Neural progenitor cell (in vitro differentiated cells): Measurements from ENCODE around the gene MT2A. TPM values are rescaled to one million over a fixed set of nuclear protein-coding genes. Genes with fewer than 3 reads are reported as not detected.

Experiments
- DNase-seq: peaks from one replicate; pipeline ENCODE4 v3.0.0-alpha.2; 2016; ENCODE audit warnings: low spot score
- H2AFZ ChIP-seq: fragments of 200-600 bp; sonication (generic); replicated peaks from 2 replicates; pipeline ENCODE4 v1.6.1; 2016; ENCODE audit warnings: antibody characterized with exemption
- H3F3A ChIP-seq: fragments of 200-600 bp; sonication (generic); 2 replicates; pipeline ENCODE4 v1.6.1; 2016; ENCODE audit warnings: antibody characterized with exemption, low read depth
- H3K27ac ChIP-seq: fragments of 200-600 bp; sonication (generic); 2 replicates; pipeline ENCODE4 v1.5.1; 2016; ENCODE audit warnings: mild to moderate bottlenecking
- H3K27me3 ChIP-seq: fragments of 200-600 bp; sonication (generic); 2 replicates; pipeline ENCODE4 v1.6.1; 2016; ENCODE audit warnings: mild to moderate bottlenecking, moderate library complexity
- H3K36me3 ChIP-seq: fragments of 200-600 bp; sonication (generic); 2 replicates; pipeline ENCODE4 v1.5.1; 2016
- H3K4me1 ChIP-seq: fragments of 200-600 bp; sonication (generic); 2 replicates; pipeline ENCODE4 v1.6.1; 2016; ENCODE audit warnings: mixed run types
- H3K4me2 ChIP-seq: fragments of 200-600 bp; sonication (generic); 2 replicates; pipeline ENCODE4 v1.6.1; 2016
- H3K4me3 ChIP-seq: fragments of 200-600 bp; sonication (generic); 2 replicates; pipeline ENCODE4 v1.5.1; 2016
- H3K79me2 ChIP-seq: fragments of 200-600 bp; sonication (generic); 2 replicates; pipeline ENCODE4 v1.6.1; 2016; ENCODE audit warnings: low read depth
- H3K9ac ChIP-seq: fragments of 200-600 bp; sonication (generic); 2 replicates; pipeline ENCODE4 v1.6.1; 2016
- H3K9me3 ChIP-seq: fragments of 200-600 bp; sonication (generic); 2 replicates; pipeline ENCODE4 v1.5.1; 2016; ENCODE audit warnings: low read depth
- H4K20me1 ChIP-seq: fragments of 200-600 bp; sonication (generic); 2 replicates; pipeline ENCODE4 v1.6.1; 2016; ENCODE audit warnings: low read depth
- H3K27ac Mint-ChIP-seq: 3 replicates; pipeline ENCODE4 v1.8.0; 2021; ENCODE audit warnings: mixed read lengths
- H3K27me3 Mint-ChIP-seq: 2 replicates; pipeline ENCODE4 v1.8.0; 2022; ENCODE audit warnings: low read depth, mild to moderate bottlenecking, inconsistent platforms, moderate library complexity, mixed read lengths; ENCODE audit not compliant: insufficient read depth
- H3K36me3 Mint-ChIP-seq: 3 replicates; pipeline ENCODE4 v1.8.0; 2021; ENCODE audit warnings: mixed read lengths
- H3K4me1 Mint-ChIP-seq: 3 replicates; pipeline ENCODE4 v1.8.0; 2021; ENCODE audit warnings: mixed read lengths
- H3K4me3 Mint-ChIP-seq: 3 replicates; pipeline ENCODE4 v1.8.0; 2021; ENCODE audit warnings: mild to moderate bottlenecking, moderate library complexity, mixed read lengths
- H3K9me3 Mint-ChIP-seq: 3 replicates; pipeline ENCODE4 v1.8.0; 2020; ENCODE audit warnings: mixed read lengths
- EZH2 ChIP-seq: fragments of 200-600 bp; sonication (generic); IDR thresholded peaks from 2 replicates; pipeline ENCODE4 v1.6.1; 2017; ENCODE audit warnings: antibody characterized with exemption, mild to moderate bottlenecking, moderate library complexity
- EZH2phosphoT487 ChIP-seq: fragments of 200-600 bp; sonication (generic); IDR thresholded peaks from 2 replicates; pipeline ENCODE4 v1.6.1; 2017; ENCODE audit warnings: antibody characterized with exemption
- total RNA-seq: library from RNA; depleted of rRNA; stranded (reverse); fragments of >200 nt; gene quantifications from 2 replicates; pipeline ENCODE4 v1.2.3, GENCODE V29; 2015; ENCODE audit warnings: low replicate concordance
- TF ChIP-seq, protein P1 (sequence below): fragments of 200-600 bp; sonication (generic); IDR thresholded peaks from 2 replicates; pipeline ENCODE4 v1.5.1; 2017; ENCODE audit warnings: antibody characterized with exemption, mild to moderate bottlenecking

The MT2A gene
- total RNA-seq, 1 donor from 2014 or later: not detected

DNA sequence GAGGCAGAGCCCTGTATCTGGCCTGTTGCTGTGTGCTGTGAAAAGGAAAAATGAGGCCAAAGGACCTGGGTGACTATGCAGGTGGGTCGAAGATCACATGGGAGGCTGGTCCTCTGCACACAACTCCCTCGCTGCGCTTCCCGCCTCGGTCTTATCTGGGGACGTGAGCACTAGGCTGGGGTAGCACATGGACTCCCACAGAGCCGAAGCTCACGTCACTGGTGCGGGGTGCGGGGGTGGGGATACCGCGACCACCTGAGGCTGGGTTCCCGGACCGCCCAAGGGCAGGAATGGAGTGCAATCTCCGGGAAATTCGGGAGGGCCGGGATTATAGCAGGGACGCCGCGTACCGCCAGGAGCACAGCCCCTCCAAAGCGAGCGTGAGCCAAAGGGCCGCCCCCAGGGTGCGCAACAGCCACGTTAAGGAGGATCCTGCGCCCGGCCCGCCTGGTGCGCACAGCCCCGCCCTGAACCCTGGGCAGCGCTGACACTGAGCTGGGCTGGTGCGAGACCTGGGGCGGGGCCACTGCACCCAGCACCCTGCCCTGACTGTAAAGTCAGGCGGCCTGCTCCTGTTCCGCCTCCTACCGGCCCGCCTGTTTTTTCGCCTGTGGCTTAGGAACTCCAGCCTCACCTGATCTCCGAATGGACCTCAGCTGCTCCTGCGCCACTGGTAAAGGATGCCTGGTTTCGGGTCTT lies 34.8 kb downstream of the MT2A start:
- H3F3A ChIP-seq: no peaks in the 10 kb centered on the region
- peak overlapping the region; percentile 33 for H3K4me3 ChIP-seq
- TF ChIP-seq, protein P1, sequence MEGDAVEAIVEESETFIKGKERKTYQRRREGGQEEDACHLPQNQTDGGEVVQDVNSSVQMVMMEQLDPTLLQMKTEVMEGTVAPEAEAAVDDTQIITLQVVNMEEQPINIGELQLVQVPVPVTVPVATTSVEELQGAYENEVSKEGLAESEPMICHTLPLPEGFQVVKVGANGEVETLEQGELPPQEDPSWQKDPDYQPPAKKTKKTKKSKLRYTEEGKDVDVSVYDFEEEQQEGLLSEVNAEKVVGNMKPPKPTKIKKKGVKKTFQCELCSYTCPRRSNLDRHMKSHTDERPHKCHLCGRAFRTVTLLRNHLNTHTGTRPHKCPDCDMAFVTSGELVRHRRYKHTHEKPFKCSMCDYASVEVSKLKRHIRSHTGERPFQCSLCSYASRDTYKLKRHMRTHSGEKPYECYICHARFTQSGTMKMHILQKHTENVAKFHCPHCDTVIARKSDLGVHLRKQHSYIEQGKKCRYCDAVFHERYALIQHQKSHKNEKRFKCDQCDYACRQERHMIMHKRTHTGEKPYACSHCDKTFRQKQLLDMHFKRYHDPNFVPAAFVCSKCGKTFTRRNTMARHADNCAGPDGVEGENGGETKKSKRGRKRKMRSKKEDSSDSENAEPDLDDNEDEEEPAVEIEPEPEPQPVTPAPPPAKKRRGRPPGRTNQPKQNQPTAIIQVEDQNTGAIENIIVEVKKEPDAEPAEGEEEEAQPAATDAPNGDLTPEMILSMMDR: peak; percentile 37
- TF ChIP-seq EZH2phosphoT487 (peak; percentile 83), EZH2 (peak; percentile 92)
- H3K36me3 ChIP-seq: no peaks in the 10 kb centered on the region
- H3K27me3 ChIP-seq: peaks cover 100% of the 10 kb centered on the region
- peaks cover 35% of the 10 kb centered on the region for H4K20me1 ChIP-seq
- H2AFZ ChIP-seq: no peak overlapping the region
- H3K4me2 ChIP-seq: peak overlapping the region; percentile 68
- no peaks in the 10 kb centered on the region for H3K36me3 Mint-ChIP-seq
- peak; percentile 59 for DNase-seq
- no peak overlapping the region for H3K9ac ChIP-seq
- no peaks in the 10 kb centered on the region for H3K79me2 ChIP-seq
- no peaks in the 10 kb centered on the region for H3K9me3 Mint-ChIP-seq
- H3K4me1 ChIP-seq: no peaks in the 10 kb centered on the region
- no peaks in the 10 kb centered on the region for H3K9me3 ChIP-seq
- H3K27ac ChIP-seq: no peak overlapping the region
- no peak overlapping the region for H3K4me3 Mint-ChIP-seq
- H3K27me3 Mint-ChIP-seq: peaks cover 90% of the 10 kb centered on the region
- H3K4me1 Mint-ChIP-seq: peaks cover 8% of the 10 kb centered on the region
- no peak overlapping the region for H3K27ac Mint-ChIP-seq

DNA sequence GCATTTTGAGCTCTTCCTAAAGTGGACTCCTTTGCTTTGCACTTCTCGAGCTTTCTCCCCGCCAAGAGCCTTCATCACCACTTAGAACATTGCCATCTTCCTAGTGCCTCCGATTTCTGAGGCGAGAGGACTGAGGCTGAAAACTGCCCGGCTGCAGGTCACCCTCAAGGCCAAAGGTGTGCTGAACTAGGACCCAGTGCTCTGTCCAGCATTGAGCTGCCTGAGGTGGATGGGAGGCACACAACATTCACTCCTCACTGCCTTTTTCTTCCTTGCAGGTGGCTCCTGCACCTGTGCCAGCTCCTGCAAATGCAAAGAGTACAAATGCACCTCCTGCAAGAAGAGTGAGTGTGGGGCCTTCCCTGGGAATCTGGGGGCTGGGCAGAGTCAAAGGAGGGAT lies 35.4 kb downstream of the MT2A start:
- TF ChIP-seq, protein P1: no peak
- TF ChIP-seq EZH2 (no peak), EZH2phosphoT487 (no peak)
- Histone ChIP-seq H3K27ac (no peak overlapping the region), H3K4me2 (peak overlapping the region; percentile 68), H3K79me2 (no peaks in the 10 kb centered on the region), H4K20me1 (peaks cover 37% of the 10 kb centered on the region), H2AFZ (no peak overlapping the region), H3K9me3 (no peaks in the 10 kb centered on the region), H3K27me3 (peaks cover 100% of the 10 kb centered on the region), H3K4me3 (no peak overlapping the region), H3K9ac (no peak overlapping the region), H3F3A (no peaks in the 10 kb centered on the region), H3K4me1 (no peaks in the 10 kb centered on the region), H3K36me3 (no peaks in the 10 kb centered on the region)
- no peak overlapping the region for H3K4me3 Mint-ChIP-seq
- no peaks in the 10 kb centered on the region for H3K36me3 Mint-ChIP-seq
- no peak overlapping the region for H3K27ac Mint-ChIP-seq
- peaks cover 90% of the 10 kb centered on the region for H3K27me3 Mint-ChIP-seq
- DNase-seq: no peak
- no peaks in the 10 kb centered on the region for H3K9me3 Mint-ChIP-seq
- peaks cover 5% of the 10 kb centered on the region for H3K4me1 Mint-ChIP-seq

DNA sequence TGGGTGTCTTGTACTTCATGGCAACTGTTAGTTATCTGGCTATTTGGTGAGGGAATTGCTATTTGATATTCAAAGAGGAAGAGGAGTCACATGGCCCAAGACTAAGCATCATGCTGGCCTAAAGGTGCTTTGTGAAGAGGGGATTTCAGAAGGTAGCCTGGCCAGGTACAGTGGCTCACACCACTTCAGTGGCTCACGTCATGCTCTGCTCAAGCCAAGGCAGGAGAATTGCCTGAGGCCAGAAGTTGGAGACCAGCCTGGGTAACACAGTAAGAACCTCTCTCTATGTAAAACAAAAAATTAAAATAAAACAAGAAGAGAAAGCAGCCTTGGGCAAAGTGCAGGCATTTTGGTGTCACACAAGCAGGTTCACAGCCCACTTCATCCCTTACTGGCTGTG lies 36.9 kb downstream of the MT2A start:
- Mint-ChIP-seq H3K36me3 (no peaks in the 10 kb centered on the region), H3K4me3 (no peak overlapping the region), H3K27me3 (peaks cover 83% of the 10 kb centered on the region), H3K4me1 (peaks cover 5% of the 10 kb centered on the region), H3K27ac (no peak overlapping the region), H3K9me3 (no peaks in the 10 kb centered on the region)
- Histone ChIP-seq H3K36me3 (no peaks in the 10 kb centered on the region), H3K9ac (no peak overlapping the region), H4K20me1 (peaks cover 35% of the 10 kb centered on the region), H3F3A (no peaks in the 10 kb centered on the region), H3K27ac (no peak overlapping the region), H3K27me3 (peaks cover 100% of the 10 kb centered on the region), H3K9me3 (no peaks in the 10 kb centered on the region), H2AFZ (no peak overlapping the region), H3K4me3 (no peak overlapping the region), H3K4me1 (no peaks in the 10 kb centered on the region), H3K79me2 (no peaks in the 10 kb centered on the region), H3K4me2 (no peak overlapping the region)
- no peak for DNase-seq
- TF ChIP-seq EZH2: no peak
- TF ChIP-seq, protein P1: no peak
